GM21423 (cell line): ENCODE data around the gene AP5Z1.
"Not testable (repeated sequence)": the region's sequence is repeated elsewhere in the genome, so short reads cannot be mapped to it uniquely, and the experiment has no call there.

Experiments used
- ATAC-seq: cut with Tn5 transposase; IDR thresholded peaks from one replicate; pipeline ENCODE4 v1.9.1; 2021; ENCODE audit warnings: mild to moderate bottlenecking, moderate library complexity; ENCODE audit not compliant: unreplicated experiment

Gene AP5Z1

GRCh38 chr7:4800926-4801838 lies 25.8 kb downstream of the AP5Z1 start:
- ATAC-seq = no peak

- ATAC-seq = no peak
Observed at GRCh38 chr7:4801839-4802231, 26.4 kb downstream of the AP5Z1 start.

- ATAC-seq = not testable (repeated sequence)
Observed at GRCh38 chr7:4802577-4802976, 27.2 kb downstream of the AP5Z1 start.

- no peak for ATAC-seq
Observed at GRCh38 chr7:4803397-4804241, 28.2 kb downstream of the AP5Z1 start.

- ATAC-seq = no peak
Observed at GRCh38 chr7:4805110-4805983, 29.9 kb downstream of the AP5Z1 start.

- ATAC-seq = no peak
Observed at GRCh38 chr7:4805984-4806300, 30.5 kb downstream of the AP5Z1 start.

- ATAC-seq = no peak
Observed at GRCh38 chr7:4806983-4807597, 31.7 kb downstream of the AP5Z1 start.

- no peak for ATAC-seq
Observed at GRCh38 chr7:4807598-4808016, 32.2 kb downstream of the AP5Z1 start.

GRCh38 chr7:4808026-4808425 lies 32.6 kb downstream of the AP5Z1 start:
- no peak for ATAC-seq

- ATAC-seq = no peak
Observed at GRCh38 chr7:4808565-4808964, 33.1 kb downstream of the AP5Z1 start.

GRCh38 chr7:4809091-4809591 lies 33.7 kb downstream of the AP5Z1 start:
- ATAC-seq = no peak

- no peak for ATAC-seq
Observed at GRCh38 chr7:4809666-4810065, 34.2 kb downstream of the AP5Z1 start.

GRCh38 chr7:4814433-4814832 lies 39.0 kb downstream of the AP5Z1 start:
- no peak for ATAC-seq

- no peak for ATAC-seq
Observed at GRCh38 chr7:4815121-4815520, 39.7 kb downstream of the AP5Z1 start.

GRCh38 chr7:4815609-4816418 lies 40.4 kb downstream of the AP5Z1 start:
- no peak for ATAC-seq

- no peak for ATAC-seq
Observed at GRCh38 chr7:4816419-4817080, 41.1 kb downstream of the AP5Z1 start.

GRCh38 chr7:4817178-4817901 lies 41.9 kb downstream of the AP5Z1 start:
- no peak for ATAC-seq

- ATAC-seq = no peak
Observed at GRCh38 chr7:4818000-4818794, 42.8 kb downstream of the AP5Z1 start.
